OCI-LY3 (cell line): ENCODE measurements around the gene SPEF1.

Experiments used
- CTCF ChIP-seq: fragments of 200-600, 300-600 bp; sonication (generic); IDR thresholded peaks from 2 replicates; pipeline ENCODE4 v1.5.1; 2014; ENCODE audit warnings: antibody characterized with exemption, low read length, low read depth
- EZH2phosphoT487 ChIP-seq: fragments of 200-600 bp; shearing (Covaris generic); IDR thresholded peaks from 2 replicates; pipeline ENCODE4 v1.6.1; 2018; ENCODE audit warnings: antibody characterized with exemption, mixed run types, low read depth

GRCh38 chr20:3743251-3743650 lies 38.0 kb downstream of the SPEF1 start:
- TF ChIP-seq EZH2phosphoT487: no peak
- no peak for TF ChIP-seq CTCF
